Sigmoid colon (tissue), 4 donors: ENCODE data around the gene IMMP2L.

Source experiments
- CTCF ChIP-seq, 4 experiments: fragments of 450-650 bp in 3 of 4; fragments of 200-600 bp in 1 of 4; IDR thresholded peaks; one replicate each; pipeline ENCODE4 v1.5.1; 2016 to 2019; ENCODE audit warnings: antibody characterized with exemption in 4 of 4, mild to moderate bottlenecking in 3 of 4, moderate library complexity in 2 of 4
- EP300 ChIP-seq, 4 donors: sonication (generic); formaldehyde crosslinking; IDR thresholded peaks; one replicate each; pipeline ENCODE4 v1.6.1; 2017; ENCODE audit warnings: antibody characterized with exemption in 4 of 4
- POLR2AphosphoS5 ChIP-seq, 4 donors: sonication (generic); formaldehyde crosslinking; IDR thresholded peaks; one replicate each; pipeline ENCODE4 v1.6.1; 2017; ENCODE audit warnings: antibody characterized with exemption in 4 of 4

- TF ChIP-seq CTCF (IDR thresholded peaks at IDR 0.05) (no peak), EP300 (IDR thresholded peaks at IDR 0.05) (no peak), POLR2AphosphoS5 (IDR thresholded peaks at IDR 0.05) (no peak)
Measured at GRCh38 chr7:110718503-110719205, 843.6 kb downstream of the IMMP2L start.
